HEK293 (cell line): Measurements from ENCODE around the gene CYP4F11.

Experiments used
- CTCF ChIA-PET: fragments of 350-600 bp; formaldehyde crosslinking; extraction: SDS; loops from one replicate; lab custom pipeline; 2021; ENCODE audit warnings: antibody characterized with exemption; lab: Yijun Ruan, JAX
- POLR2A ChIA-PET: fragments of 300-600 bp; formaldehyde crosslinking; extraction: SDS; loops from one replicate; lab custom pipeline; 2020; ENCODE audit warnings: antibody characterized with exemption, inconsistent platforms; lab: Yijun Ruan, JAX
- H3K27ac ChIP-seq: fragments of 200-500 bp; sonication (Bioruptor generic); 2 replicates; pipeline ENCODE4 v1.5.1; 2014; ENCODE audit warnings: low read depth, low read length, control low read depth, inconsistent platforms; ENCODE audit errors: extremely low read depth
- H3K36me3 ChIP-seq, 2 experiments: fragments of 200-500 bp in 1 of 2; sonication (Bioruptor generic) in 1 of 2; 1 replicate in 1 of 2; 2 replicates in 1 of 2; pipeline ENCODE4 v1.5.1; 2014 to 2017; ENCODE audit warnings: inconsistent platforms in 2 of 2, low read length in 2 of 2; ENCODE audit not compliant: control insufficient read depth in 2 of 2, insufficient read depth in 1 of 2
- H3K4me1 ChIP-seq: fragments of 200-500 bp; sonication (Bioruptor generic); 2 replicates; pipeline ENCODE4 v1.5.1; 2014; ENCODE audit warnings: mild to moderate bottlenecking, low read length, inconsistent platforms; ENCODE audit not compliant: control insufficient read depth, insufficient read depth
- H3K4me3 ChIP-seq: 2 replicates; pipeline ENCODE4 v1.5.1; 2011; ENCODE audit warnings: low read depth, mild to moderate bottlenecking, control low read depth, low read length, moderate library complexity
- H3K9me3 ChIP-seq: fragments of 200-500 bp; sonication (Bioruptor generic); 2 replicates; pipeline ENCODE4 v1.5.1; 2014; ENCODE audit warnings: low read depth, low read length, inconsistent platforms; ENCODE audit not compliant: control insufficient read depth, insufficient read depth
- EGR2 ChIP-seq: fragments of 450-650 bp; formaldehyde crosslinking; IDR thresholded peaks from 2 replicates; pipeline ENCODE4 v1.5.1; 2016; ENCODE audit warnings: low read depth, missing biosample characterization, missing genetic modification characterization
- KLF16 ChIP-seq: fragments of 450-650 bp; formaldehyde crosslinking; IDR thresholded peaks from 2 replicates; pipeline ENCODE4 v1.5.1; 2017; ENCODE audit warnings: missing biosample characterization, missing genetic modification characterization
- PRDM1 ChIP-seq: fragments of 450-650 bp; formaldehyde crosslinking; IDR thresholded peaks from 2 replicates; pipeline ENCODE4; 2016; ENCODE audit warnings: missing biosample characterization, missing genetic modification characterization
- SP7 ChIP-seq: fragments of 450-650 bp; formaldehyde crosslinking; IDR thresholded peaks from 2 replicates; pipeline ENCODE4 v1.5.1; 2016; ENCODE audit warnings: missing biosample characterization, missing genetic modification characterization
- ZNF155 ChIP-seq: fragments of 450-650 bp; formaldehyde crosslinking; IDR thresholded peaks from 2 replicates; pipeline ENCODE4 v1.5.1; 2016; ENCODE audit warnings: missing biosample characterization, missing genetic modification characterization
- ZNF248 ChIP-seq: fragments of 450-650 bp; formaldehyde crosslinking; IDR thresholded peaks from 2 replicates; pipeline ENCODE4 v1.5.1; 2017; ENCODE audit warnings: missing biosample characterization, missing genetic modification characterization
- ZNF510 ChIP-seq: fragments of 450-650 bp; formaldehyde crosslinking; IDR thresholded peaks from 2 replicates; pipeline ENCODE4 v1.5.1; 2018; ENCODE audit warnings: mild to moderate bottlenecking, missing genetic modification characterization, missing biosample characterization; ENCODE audit not compliant: insufficient replicate concordance
- ZNF521 ChIP-seq: fragments of 450-650 bp; formaldehyde crosslinking; IDR thresholded peaks from 2 replicates; pipeline ENCODE4 v1.5.1; 2017; ENCODE audit warnings: missing biosample characterization, mild to moderate bottlenecking, missing genetic modification characterization
- ZNF555 ChIP-seq: fragments of 450-650 bp; formaldehyde crosslinking; conservative IDR thresholded peaks from 2 replicates; pipeline ENCODE4 v1.5.1; 2017; ENCODE audit warnings: missing biosample characterization, mild to moderate bottlenecking, missing genetic modification characterization, inconsistent platforms
- ZNF585B ChIP-seq: fragments of 450-650 bp; formaldehyde crosslinking; IDR thresholded peaks from 2 replicates; pipeline ENCODE4 v1.5.1; 2016; ENCODE audit warnings: missing biosample characterization, missing genetic modification characterization
- ZNF626 ChIP-seq: fragments of 450-650 bp; sonication (Bioruptor Pico); formaldehyde crosslinking; IDR thresholded peaks from 2 replicates; pipeline ENCODE4 v1.5.1; 2018; ENCODE audit warnings: missing biosample characterization, missing genetic modification characterization, inconsistent platforms
- ZNF777 ChIP-seq: fragments of 450-650 bp; formaldehyde crosslinking; IDR thresholded peaks from 2 replicates; pipeline ENCODE4 v1.5.1; 2017; ENCODE audit warnings: missing biosample characterization, missing genetic modification characterization, borderline replicate concordance
- ZSCAN23 ChIP-seq: fragments of 450-650 bp; formaldehyde crosslinking; IDR thresholded peaks from 2 replicates; pipeline ENCODE4 v1.5.1; 2016; ENCODE audit warnings: missing biosample characterization, missing genetic modification characterization
- TF ChIP-seq, protein P1 (sequence below): fragments of 450-650 bp; formaldehyde crosslinking; conservative IDR thresholded peaks from 2 replicates; pipeline ENCODE4 v1.5.1; 2016; ENCODE audit warnings: low read depth, missing biosample characterization, missing genetic modification characterization
- TF ChIP-seq, protein P2 (sequence below): fragments of 450-650 bp; formaldehyde crosslinking; IDR thresholded peaks from 2 replicates; pipeline ENCODE4 v1.5.1; 2016; ENCODE audit warnings: missing biosample characterization, missing genetic modification characterization, borderline replicate concordance
- TF ChIP-seq, protein P3 (sequence below): fragments of 450-650 bp; formaldehyde crosslinking; IDR thresholded peaks from 2 replicates; pipeline ENCODE4 v1.5.1; 2016; ENCODE audit warnings: missing biosample characterization, missing genetic modification characterization
- TF ChIP-seq, protein P4 (sequence below): fragments of 450-650 bp; formaldehyde crosslinking; IDR thresholded peaks from 2 replicates; pipeline ENCODE4 v1.5.0; 2017; ENCODE audit warnings: missing biosample characterization, missing genetic modification characterization, borderline replicate concordance
- TF ChIP-seq, protein P5 (sequence below): fragments of 450-650 bp; formaldehyde crosslinking; IDR thresholded peaks from 2 replicates; pipeline ENCODE4 v1.5.1; 2016; ENCODE audit warnings: missing biosample characterization, missing genetic modification characterization
- TF ChIP-seq, protein P6 (sequence below): fragments of 450-650 bp; formaldehyde crosslinking; IDR thresholded peaks from 2 replicates; pipeline ENCODE4 v1.5.1; 2016; ENCODE audit warnings: missing biosample characterization, missing genetic modification characterization

Gene CYP4F11

DNA sequence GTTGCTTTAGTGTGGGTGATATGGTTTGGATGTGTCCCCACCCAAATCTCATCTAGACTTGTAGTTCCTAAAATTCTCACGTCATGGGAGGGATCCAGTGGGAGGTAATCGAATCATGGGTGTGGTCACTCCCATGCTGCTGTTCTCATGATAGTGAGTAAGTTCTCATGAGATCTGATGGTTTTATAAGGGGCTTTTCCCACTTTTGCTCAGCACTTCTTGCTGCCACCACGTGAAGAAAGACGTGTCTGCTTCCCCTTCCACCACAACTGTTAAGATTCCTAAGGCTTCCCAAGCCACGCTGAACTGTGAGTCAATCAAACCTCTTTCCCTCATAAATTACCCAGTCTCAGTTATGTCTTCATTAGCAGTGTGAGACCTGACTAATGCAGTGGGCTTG, 40.5 kb upstream of the CYP4F11 start:
- POLR2A ChIA-PET = no interaction called here
- TF ChIP-seq ZNF777 (tag by site-specific recombination) (no peak), ZNF626 (tag by site-specific recombination) (no peak), SP7 (no peak), ZNF521 (tag by site-specific recombination) (no peak), EGR2 (no peak), KLF16 (tag by site-specific recombination) (no peak), ZNF555 (tag by site-specific recombination) (no peak), PRDM1 (tag by site-specific recombination) (no peak), ZNF585B (no peak), ZNF510 (tag by site-specific recombination) (no peak), ZNF248 (tag by site-specific recombination) (no peak), ZSCAN23 (tag by site-specific recombination) (no peak), ZNF155 (tag by site-specific recombination) (no peak)
- TF ChIP-seq, protein P1, sequence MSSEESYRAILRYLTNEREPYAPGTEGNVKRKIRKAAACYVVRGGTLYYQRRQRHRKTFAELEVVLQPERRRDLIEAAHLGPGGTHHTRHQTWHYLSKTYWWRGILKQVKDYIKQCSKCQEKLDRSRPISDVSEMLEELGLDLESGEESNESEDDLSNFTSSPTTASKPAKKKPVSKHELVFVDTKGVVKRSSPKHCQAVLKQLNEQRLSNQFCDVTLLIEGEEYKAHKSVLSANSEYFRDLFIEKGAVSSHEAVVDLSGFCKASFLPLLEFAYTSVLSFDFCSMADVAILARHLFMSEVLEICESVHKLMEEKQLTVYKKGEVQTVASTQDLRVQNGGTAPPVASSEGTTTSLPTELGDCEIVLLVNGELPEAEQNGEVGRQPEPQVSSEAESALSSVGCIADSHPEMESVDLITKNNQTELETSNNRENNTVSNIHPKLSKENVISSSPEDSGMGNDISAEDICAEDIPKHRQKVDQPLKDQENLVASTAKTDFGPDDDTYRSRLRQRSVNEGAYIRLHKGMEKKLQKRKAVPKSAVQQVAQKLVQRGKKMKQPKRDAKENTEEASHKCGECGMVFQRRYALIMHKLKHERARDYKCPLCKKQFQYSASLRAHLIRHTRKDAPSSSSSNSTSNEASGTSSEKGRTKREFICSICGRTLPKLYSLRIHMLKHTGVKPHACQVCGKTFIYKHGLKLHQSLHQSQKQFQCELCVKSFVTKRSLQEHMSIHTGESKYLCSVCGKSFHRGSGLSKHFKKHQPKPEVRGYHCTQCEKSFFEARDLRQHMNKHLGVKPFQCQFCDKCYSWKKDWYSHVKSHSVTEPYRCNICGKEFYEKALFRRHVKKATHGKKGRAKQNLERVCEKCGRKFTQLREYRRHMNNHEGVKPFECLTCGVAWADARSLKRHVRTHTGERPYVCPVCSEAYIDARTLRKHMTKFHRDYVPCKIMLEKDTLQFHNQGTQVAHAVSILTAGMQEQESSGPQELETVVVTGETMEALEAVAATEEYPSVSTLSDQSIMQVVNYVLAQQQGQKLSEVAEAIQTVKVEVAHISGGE (tag by site-specific recombination) = no peak
- TF ChIP-seq, protein P2, sequence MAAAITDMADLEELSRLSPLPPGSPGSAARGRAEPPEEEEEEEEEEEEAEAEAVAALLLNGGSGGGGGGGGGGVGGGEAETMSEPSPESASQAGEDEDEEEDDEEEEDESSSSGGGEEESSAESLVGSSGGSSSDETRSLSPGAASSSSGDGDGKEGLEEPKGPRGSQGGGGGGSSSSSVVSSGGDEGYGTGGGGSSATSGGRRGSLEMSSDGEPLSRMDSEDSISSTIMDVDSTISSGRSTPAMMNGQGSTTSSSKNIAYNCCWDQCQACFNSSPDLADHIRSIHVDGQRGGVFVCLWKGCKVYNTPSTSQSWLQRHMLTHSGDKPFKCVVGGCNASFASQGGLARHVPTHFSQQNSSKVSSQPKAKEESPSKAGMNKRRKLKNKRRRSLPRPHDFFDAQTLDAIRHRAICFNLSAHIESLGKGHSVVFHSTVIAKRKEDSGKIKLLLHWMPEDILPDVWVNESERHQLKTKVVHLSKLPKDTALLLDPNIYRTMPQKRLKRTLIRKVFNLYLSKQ = no peak
- TF ChIP-seq, protein P3, sequence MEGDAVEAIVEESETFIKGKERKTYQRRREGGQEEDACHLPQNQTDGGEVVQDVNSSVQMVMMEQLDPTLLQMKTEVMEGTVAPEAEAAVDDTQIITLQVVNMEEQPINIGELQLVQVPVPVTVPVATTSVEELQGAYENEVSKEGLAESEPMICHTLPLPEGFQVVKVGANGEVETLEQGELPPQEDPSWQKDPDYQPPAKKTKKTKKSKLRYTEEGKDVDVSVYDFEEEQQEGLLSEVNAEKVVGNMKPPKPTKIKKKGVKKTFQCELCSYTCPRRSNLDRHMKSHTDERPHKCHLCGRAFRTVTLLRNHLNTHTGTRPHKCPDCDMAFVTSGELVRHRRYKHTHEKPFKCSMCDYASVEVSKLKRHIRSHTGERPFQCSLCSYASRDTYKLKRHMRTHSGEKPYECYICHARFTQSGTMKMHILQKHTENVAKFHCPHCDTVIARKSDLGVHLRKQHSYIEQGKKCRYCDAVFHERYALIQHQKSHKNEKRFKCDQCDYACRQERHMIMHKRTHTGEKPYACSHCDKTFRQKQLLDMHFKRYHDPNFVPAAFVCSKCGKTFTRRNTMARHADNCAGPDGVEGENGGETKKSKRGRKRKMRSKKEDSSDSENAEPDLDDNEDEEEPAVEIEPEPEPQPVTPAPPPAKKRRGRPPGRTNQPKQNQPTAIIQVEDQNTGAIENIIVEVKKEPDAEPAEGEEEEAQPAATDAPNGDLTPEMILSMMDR = no peak
- TF ChIP-seq, protein P4, sequence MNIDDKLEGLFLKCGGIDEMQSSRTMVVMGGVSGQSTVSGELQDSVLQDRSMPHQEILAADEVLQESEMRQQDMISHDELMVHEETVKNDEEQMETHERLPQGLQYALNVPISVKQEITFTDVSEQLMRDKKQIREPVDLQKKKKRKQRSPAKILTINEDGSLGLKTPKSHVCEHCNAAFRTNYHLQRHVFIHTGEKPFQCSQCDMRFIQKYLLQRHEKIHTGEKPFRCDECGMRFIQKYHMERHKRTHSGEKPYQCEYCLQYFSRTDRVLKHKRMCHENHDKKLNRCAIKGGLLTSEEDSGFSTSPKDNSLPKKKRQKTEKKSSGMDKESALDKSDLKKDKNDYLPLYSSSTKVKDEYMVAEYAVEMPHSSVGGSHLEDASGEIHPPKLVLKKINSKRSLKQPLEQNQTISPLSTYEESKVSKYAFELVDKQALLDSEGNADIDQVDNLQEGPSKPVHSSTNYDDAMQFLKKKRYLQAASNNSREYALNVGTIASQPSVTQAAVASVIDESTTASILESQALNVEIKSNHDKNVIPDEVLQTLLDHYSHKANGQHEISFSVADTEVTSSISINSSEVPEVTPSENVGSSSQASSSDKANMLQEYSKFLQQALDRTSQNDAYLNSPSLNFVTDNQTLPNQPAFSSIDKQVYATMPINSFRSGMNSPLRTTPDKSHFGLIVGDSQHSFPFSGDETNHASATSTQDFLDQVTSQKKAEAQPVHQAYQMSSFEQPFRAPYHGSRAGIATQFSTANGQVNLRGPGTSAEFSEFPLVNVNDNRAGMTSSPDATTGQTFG (tag by site-specific recombination) = no peak
- TF ChIP-seq, protein P5, sequence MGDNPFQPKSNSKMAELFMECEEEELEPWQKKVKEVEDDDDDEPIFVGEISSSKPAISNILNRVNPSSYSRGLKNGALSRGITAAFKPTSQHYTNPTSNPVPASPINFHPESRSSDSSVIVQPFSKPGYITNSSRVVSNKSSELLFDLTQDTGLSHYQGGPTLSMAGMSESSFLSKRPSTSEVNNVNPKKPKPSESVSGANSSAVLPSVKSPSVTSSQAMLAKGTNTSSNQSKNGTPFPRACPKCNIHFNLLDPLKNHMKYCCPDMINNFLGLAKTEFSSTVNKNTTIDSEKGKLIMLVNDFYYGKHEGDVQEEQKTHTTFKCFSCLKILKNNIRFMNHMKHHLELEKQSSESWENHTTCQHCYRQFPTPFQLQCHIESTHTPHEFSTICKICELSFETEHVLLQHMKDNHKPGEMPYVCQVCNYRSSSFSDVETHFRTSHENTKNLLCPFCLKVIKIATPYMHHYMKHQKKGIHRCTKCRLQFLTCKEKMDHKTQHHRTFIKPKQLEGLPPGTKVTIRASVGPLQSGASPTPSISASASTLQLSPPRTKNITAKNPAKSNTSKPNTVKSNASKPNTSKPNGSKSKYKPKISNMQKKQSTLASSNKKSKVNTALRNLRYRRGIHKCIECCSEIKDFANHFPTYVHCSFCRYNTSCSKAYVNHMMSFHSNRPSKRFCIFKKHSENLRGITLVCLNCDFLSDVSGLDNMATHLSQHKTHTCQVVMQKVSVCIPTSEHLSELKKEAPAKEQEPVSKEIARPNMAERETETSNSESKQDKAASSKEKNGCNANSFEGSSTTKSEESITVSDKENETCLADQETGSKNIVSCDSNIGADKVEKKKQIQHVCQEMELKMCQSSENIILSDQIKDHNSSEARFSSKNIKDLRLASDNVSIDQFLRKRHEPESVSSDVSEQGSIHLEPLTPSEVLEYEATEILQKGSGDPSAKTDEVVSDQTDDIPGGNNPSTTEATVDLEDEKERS (tag by site-specific recombination) = no peak
- TF ChIP-seq, protein P6, sequence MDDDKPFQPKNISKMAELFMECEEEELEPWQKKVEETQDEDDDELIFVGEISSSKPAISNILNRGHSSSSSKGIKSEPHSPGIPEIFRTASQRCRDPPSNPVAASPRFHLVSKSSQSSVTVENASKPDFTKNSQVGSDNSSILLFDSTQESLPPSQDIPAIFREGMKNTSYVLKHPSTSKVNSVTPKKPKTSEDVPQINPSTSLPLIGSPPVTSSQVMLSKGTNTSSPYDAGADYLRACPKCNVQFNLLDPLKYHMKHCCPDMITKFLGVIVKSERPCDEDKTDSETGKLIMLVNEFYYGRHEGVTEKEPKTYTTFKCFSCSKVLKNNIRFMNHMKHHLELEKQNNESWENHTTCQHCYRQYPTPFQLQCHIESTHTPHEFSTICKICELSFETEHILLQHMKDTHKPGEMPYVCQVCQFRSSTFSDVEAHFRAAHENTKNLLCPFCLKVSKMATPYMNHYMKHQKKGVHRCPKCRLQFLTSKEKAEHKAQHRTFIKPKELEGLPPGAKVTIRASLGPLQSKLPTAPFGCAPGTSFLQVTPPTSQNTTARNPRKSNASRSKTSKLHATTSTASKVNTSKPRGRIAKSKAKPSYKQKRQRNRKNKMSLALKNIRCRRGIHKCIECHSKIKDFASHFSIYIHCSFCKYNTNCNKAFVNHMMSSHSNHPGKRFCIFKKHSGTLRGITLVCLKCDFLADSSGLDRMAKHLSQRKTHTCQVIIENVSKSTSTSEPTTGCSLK (tag by site-specific recombination) = no peak
- TF ChIP-seq, all 188 proteins: peak for 0
- CTCF ChIA-PET = no interaction called here
- no peaks in the 10 kb centered on the region for H3K36me3 ChIP-seq
- H3K4me3 ChIP-seq = no peak overlapping the region
- H3K4me1 ChIP-seq = no peaks in the 10 kb centered on the region
- no peak overlapping the region for H3K27ac ChIP-seq
- no peaks in the 10 kb centered on the region for H3K9me3 ChIP-seq
